HG03575 (cell line): ENCODE data around the gene ALDH3B2.
"Not testable (repeated sequence)": the region's sequence is repeated elsewhere in the genome, so short reads cannot be mapped to it uniquely, and the experiment has no call there.

Source experiments
- ATAC-seq: cut with Tn5 transposase; IDR thresholded peaks from one replicate; pipeline ENCODE4 v1.9.1; 2021; ENCODE audit not compliant: unreplicated experiment, insufficient number of reproducible peaks, low FRiP score; ENCODE audit errors: extremely low read depth

Gene ALDH3B2

GRCh38 chr11:67647471-67647870, 27.0 kb downstream of the ALDH3B2 start:
- no peak for ATAC-seq

- no peak for ATAC-seq
Observed at GRCh38 chr11:67646535-67647336, 27.7 kb downstream of the ALDH3B2 start.

- ATAC-seq = no peak
Observed at GRCh38 chr11:67645521-67646461, 28.6 kb downstream of the ALDH3B2 start.

GRCh38 chr11:67644472-67645418, 29.7 kb downstream of the ALDH3B2 start:
- ATAC-seq = no peak

GRCh38 chr11:67644042-67644441, 30.4 kb downstream of the ALDH3B2 start:
- ATAC-seq = no peak

GRCh38 chr11:67642173-67643120, 32.0 kb downstream of the ALDH3B2 start:
- ATAC-seq = no peak

- ATAC-seq = no peak
Observed at GRCh38 chr11:67641338-67642172, 32.9 kb downstream of the ALDH3B2 start.

- ATAC-seq = no peak
Observed at GRCh38 chr11:67640758-67641337, 33.6 kb downstream of the ALDH3B2 start.

GRCh38 chr11:67640021-67640757, 34.2 kb downstream of the ALDH3B2 start:
- no peak for ATAC-seq

GRCh38 chr11:67639438-67639859, 35.0 kb downstream of the ALDH3B2 start, which contains the start of gene TBX10:
TBX10 (minus strand) TSS chr11:67639763; CDS start chr11:67639472, 291 bp downstream.
- no peak for ATAC-seq

GRCh38 chr11:67638535-67639437, 35.6 kb downstream of the ALDH3B2 start:
- ATAC-seq = no peak

GRCh38 chr11:67637441-67637840, 37.0 kb downstream of the ALDH3B2 start:
- not testable (repeated sequence) for ATAC-seq

- ATAC-seq = no peak
Observed at GRCh38 chr11:67636962-67637361, 37.5 kb downstream of the ALDH3B2 start.

- ATAC-seq = no peak
Observed at GRCh38 chr11:67635231-67635521, 39.2 kb downstream of the ALDH3B2 start.
